Osteoblast (primary cell): Measurements from ENCODE around the gene SDC3. TPM values are rescaled to one million over a fixed set of nuclear protein-coding genes. Genes with fewer than 3 reads are reported as not detected.
A peak's percentile ranks its signal among the peaks of the same experiment; 100 is the strongest.

ENCODE experiments used
- DNase-seq: peaks from one replicate; pipeline ENCODE4 v3.0.0; 2011; ENCODE audit warnings: low spot score, mixed read lengths; ENCODE audit not compliant: insufficient read length; ENCODE audit errors: missing footprints
- H2AFZ ChIP-seq: 2 replicates; pipeline ENCODE4 v1.6.0; 2011; ENCODE audit warnings: mild to moderate bottlenecking, low read length
- H3K27ac ChIP-seq: 2 replicates; pipeline ENCODE4 v1.5.1; 2011; ENCODE audit warnings: mild to moderate bottlenecking, low read depth, low read length, moderate library complexity
- H3K27me3 ChIP-seq: 2 replicates; pipeline ENCODE4 v1.6.0; 2012; ENCODE audit warnings: mild to moderate bottlenecking, control low read depth, inconsistent platforms, low read length, moderate library complexity; ENCODE audit not compliant: insufficient read depth
- H3K36me3 ChIP-seq: 2 replicates; pipeline ENCODE4 v1.5.1; 2011; ENCODE audit warnings: mild to moderate bottlenecking, low read length, control low read depth, moderate library complexity; ENCODE audit not compliant: insufficient read depth
- H3K4me1 ChIP-seq: 2 replicates; pipeline ENCODE4 v1.5.1; 2011; ENCODE audit warnings: mild to moderate bottlenecking, low read length, control low read depth, moderate library complexity; ENCODE audit not compliant: insufficient read depth
- H3K4me2 ChIP-seq: 2 replicates; pipeline ENCODE4 v1.6.0; 2011; ENCODE audit warnings: mild to moderate bottlenecking, low read length; ENCODE audit not compliant: insufficient read depth
- H3K4me3 ChIP-seq: fragments of 200-600 bp; sonication (generic); 3 replicates; pipeline ENCODE4 v1.5.1; 2012; ENCODE audit warnings: mild to moderate bottlenecking, low read length, inconsistent platforms; ENCODE audit not compliant: insufficient read depth
- H3K79me2 ChIP-seq: 2 replicates; pipeline ENCODE4 v1.6.0; 2012; ENCODE audit warnings: mild to moderate bottlenecking, low read length, control low read depth, inconsistent platforms; ENCODE audit not compliant: insufficient read depth
- H3K9me3 ChIP-seq: 2 replicates; pipeline ENCODE4 v1.5.1; 2011; ENCODE audit warnings: low read depth, low read length, control low read depth
- H4K20me1 ChIP-seq: 2 replicates; pipeline ENCODE4 v1.6.0; 2012; ENCODE audit warnings: mild to moderate bottlenecking, low read length, control low read depth; ENCODE audit not compliant: insufficient read depth
- total RNA-seq: library from RNA; depleted of rRNA; stranded (reverse); fragments of >200 nt; gene quantifications from 2 replicates; pipeline ENCODE4 v1.2.3, GENCODE V29; 2012
- TF ChIP-seq, protein P1 (sequence below): IDR thresholded peaks from 2 replicates; pipeline ENCODE4 v1.5.1; 2011; ENCODE audit warnings: mild to moderate bottlenecking, low read depth, low read length, moderate library complexity; ENCODE audit errors: extremely low read depth

Gene SDC3
- total RNA-seq, 1 donor, result 39.8 TPM

DNA sequence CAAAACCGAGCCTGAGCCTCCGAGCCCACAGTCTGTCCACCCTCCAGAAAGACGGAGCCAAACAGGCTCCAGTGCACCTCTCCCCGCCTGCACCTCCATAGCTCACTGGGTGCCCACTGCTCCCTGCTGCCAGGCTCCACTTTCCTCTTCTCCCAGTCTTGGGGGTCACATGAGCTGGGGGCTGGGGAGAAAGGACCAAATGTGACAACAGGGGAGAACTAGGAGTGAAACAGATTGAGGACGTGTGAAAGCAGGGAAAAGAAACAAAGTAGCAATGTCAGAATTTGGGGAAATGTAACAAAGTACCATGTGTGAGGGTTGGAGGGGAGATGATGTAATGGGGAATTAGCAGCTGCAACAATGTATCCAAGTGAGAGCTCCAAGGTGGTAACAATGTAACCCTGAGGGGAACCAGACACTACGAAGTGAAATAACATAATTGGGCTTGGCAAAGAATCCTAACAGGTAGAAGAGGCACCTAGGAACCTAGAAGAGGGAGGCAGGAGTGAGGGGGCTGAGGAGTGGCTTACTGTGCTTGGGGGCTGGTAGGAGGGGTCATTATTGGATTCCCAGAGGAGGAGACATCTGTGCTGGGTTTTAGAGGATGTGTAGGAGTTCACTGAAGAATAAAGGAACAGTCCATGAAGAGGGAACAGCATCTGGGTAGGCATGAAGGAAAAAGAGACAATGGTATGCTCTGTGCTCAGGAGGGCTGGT is 12.5 kb downstream of the SDC3 start:
- DNase-seq, result peak; percentile 21
- H3K27me3 ChIP-seq, result no peaks in the 10 kb centered on the region
- no peak overlapping the region for H3K4me2 ChIP-seq
- peaks cover 50% of the 10 kb centered on the region for H4K20me1 ChIP-seq
- H3K36me3 ChIP-seq, result no peaks in the 10 kb centered on the region
- peaks cover 9% of the 10 kb centered on the region for H3K79me2 ChIP-seq
- H3K4me3 ChIP-seq, result no peak overlapping the region
- no peaks in the 10 kb centered on the region for H3K9me3 ChIP-seq
- no peaks in the 10 kb centered on the region for H3K4me1 ChIP-seq
- H2AFZ ChIP-seq, result no peak overlapping the region
- no peak overlapping the region for H3K27ac ChIP-seq
- TF ChIP-seq, protein P1, sequence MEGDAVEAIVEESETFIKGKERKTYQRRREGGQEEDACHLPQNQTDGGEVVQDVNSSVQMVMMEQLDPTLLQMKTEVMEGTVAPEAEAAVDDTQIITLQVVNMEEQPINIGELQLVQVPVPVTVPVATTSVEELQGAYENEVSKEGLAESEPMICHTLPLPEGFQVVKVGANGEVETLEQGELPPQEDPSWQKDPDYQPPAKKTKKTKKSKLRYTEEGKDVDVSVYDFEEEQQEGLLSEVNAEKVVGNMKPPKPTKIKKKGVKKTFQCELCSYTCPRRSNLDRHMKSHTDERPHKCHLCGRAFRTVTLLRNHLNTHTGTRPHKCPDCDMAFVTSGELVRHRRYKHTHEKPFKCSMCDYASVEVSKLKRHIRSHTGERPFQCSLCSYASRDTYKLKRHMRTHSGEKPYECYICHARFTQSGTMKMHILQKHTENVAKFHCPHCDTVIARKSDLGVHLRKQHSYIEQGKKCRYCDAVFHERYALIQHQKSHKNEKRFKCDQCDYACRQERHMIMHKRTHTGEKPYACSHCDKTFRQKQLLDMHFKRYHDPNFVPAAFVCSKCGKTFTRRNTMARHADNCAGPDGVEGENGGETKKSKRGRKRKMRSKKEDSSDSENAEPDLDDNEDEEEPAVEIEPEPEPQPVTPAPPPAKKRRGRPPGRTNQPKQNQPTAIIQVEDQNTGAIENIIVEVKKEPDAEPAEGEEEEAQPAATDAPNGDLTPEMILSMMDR, result no peak

DNA sequence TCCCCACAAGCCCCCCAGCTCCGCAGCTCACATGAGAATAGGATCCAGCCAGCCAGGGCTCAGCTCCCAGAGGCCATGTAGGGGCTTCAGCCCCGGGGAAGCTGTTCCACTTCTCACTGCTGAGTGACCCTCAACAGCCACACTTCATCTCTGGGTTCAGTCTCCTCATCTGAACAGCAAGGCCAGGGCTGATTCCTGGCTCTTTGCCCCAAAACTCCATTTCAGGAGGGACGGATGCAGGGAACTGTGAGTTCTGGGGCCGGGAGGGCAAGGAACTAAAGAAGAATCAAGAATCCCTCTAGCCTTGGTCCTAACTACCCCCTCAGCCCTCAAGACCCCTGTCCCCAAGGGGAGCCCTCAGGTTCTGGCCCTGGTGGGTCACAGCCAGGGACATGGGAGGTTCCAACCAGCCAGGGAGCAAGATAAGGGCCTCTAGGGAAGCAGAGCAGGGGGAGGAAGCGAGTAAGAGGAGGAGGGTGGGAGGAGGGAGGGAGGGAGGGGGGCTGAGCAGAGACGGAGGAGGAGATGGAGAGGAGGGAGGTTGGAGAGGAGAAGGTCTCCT is 13.1 kb downstream of the SDC3 start:
- Histone ChIP-seq H2AFZ (no peak overlapping the region), H3K4me2 (no peak overlapping the region), H3K27ac (no peak overlapping the region), H3K36me3 (no peaks in the 10 kb centered on the region), H3K79me2 (peaks cover 9% of the 10 kb centered on the region), H3K27me3 (no peaks in the 10 kb centered on the region), H4K20me1 (peaks cover 50% of the 10 kb centered on the region), H3K9me3 (no peaks in the 10 kb centered on the region), H3K4me3 (no peak overlapping the region), H3K4me1 (no peaks in the 10 kb centered on the region)
- TF ChIP-seq, protein P1, result no peak
- DNase-seq, result peak; percentile 41

DNA sequence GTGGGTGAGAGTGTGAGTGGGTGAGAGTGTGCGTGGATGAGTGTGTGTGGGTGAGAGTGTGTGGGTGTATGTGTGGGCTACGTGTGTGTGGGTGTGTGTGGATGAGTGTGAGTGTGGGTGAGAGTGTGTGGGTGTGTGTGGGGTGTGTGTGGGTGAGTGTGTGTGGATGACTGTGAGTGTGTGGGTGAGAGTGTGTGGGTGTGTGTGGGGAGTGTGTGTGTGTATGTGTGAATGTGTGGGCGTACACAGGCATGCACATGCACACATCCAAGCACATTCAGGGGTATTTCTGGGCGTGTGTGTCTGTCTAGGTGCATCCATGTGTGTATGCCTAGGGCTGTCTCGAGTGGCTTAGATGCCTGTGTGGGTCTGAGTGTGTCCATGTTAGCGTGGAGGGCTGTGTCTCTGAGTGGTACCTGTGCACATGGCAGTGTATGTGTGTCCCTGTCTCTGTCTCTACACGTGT is 14.0 kb downstream of the SDC3 start:
- DNase-seq, result no peak
- Histone ChIP-seq H3K4me3 (no peak overlapping the region), H3K27ac (no peak overlapping the region), H4K20me1 (peaks cover 50% of the 10 kb centered on the region), H3K9me3 (no peaks in the 10 kb centered on the region), H2AFZ (no peak overlapping the region), H3K79me2 (peaks cover 9% of the 10 kb centered on the region), H3K27me3 (no peaks in the 10 kb centered on the region), H3K36me3 (no peaks in the 10 kb centered on the region), H3K4me2 (no peak overlapping the region), H3K4me1 (no peaks in the 10 kb centered on the region)
- TF ChIP-seq, protein P1, result no peak

DNA sequence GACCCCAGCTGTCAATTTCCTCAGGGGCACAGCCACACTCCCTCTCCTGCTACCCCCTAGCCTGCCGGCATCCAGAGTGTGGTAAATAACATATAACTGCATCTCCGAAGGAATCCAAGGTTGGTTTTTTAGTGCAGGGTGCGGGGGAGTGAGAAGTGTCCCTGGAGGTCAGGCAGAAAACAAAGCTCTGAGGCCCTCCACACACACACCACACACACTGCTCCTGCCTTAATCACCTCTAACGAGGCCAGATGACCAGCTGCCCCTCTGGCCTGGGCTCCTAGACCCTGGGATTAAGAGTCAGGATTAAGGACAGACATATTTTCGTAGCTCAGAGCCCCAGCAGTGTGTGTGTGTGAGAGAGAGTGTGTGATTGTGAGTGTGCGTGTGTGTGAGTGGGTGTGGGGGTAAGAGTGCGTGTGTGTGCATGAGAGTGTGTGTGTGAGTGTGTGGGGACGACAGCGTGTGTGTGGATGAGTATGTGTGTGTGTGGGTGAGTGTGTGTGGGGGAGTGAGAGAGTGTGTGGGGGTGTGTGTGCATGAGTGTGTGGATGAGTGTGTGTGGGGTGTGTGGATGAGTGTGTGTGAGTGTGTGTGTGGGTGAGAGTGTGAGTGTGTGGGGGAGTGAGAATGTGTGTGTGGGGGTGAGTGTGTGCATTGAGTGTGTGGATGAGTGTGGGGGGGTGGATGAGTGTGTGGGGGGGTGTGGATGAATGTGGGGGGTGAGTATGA is 14.6 kb downstream of the SDC3 start:
- no peak overlapping the region for H3K27ac ChIP-seq
- peaks cover 9% of the 10 kb centered on the region for H3K79me2 ChIP-seq
- peaks cover 50% of the 10 kb centered on the region for H4K20me1 ChIP-seq
- H2AFZ ChIP-seq, result no peak overlapping the region
- DNase-seq, result no peak
- no peaks in the 10 kb centered on the region for H3K9me3 ChIP-seq
- H3K4me3 ChIP-seq, result no peak overlapping the region
- no peaks in the 10 kb centered on the region for H3K36me3 ChIP-seq
- TF ChIP-seq, protein P1, result no peak
- H3K4me2 ChIP-seq, result no peak overlapping the region
- H3K4me1 ChIP-seq, result peaks cover under 1% of the 10 kb centered on the region
- H3K27me3 ChIP-seq, result no peaks in the 10 kb centered on the region
